ENCODE results near the gene NTSR1.
A peak's percentile ranks its signal among the peaks of the same experiment; 100 is the strongest.

- TF ChIP-seq POLR2A (IDR thresholded peaks at IDR 0.05) (peak in 1 of 2 donors; percentile 43), CTCF (IDR thresholded peaks at IDR 0.05) (no peak)
Observed at GRCh38 chr20:62795023-62795761, 86.6 kb downstream of the NTSR1 start.
